ENCODE measurements around the gene PADI4. TPM values are rescaled to one million over a fixed set of nuclear protein-coding genes. Genes with fewer than 3 reads are reported as not detected.
A peak's percentile ranks its signal among the peaks of the same experiment; 100 is the strongest.

PADI4 gene
- polyA plus RNA-seq, 6 donors from 2014 or later: 1.0 to 4.7 (median 1.9) TPM

DNA sequence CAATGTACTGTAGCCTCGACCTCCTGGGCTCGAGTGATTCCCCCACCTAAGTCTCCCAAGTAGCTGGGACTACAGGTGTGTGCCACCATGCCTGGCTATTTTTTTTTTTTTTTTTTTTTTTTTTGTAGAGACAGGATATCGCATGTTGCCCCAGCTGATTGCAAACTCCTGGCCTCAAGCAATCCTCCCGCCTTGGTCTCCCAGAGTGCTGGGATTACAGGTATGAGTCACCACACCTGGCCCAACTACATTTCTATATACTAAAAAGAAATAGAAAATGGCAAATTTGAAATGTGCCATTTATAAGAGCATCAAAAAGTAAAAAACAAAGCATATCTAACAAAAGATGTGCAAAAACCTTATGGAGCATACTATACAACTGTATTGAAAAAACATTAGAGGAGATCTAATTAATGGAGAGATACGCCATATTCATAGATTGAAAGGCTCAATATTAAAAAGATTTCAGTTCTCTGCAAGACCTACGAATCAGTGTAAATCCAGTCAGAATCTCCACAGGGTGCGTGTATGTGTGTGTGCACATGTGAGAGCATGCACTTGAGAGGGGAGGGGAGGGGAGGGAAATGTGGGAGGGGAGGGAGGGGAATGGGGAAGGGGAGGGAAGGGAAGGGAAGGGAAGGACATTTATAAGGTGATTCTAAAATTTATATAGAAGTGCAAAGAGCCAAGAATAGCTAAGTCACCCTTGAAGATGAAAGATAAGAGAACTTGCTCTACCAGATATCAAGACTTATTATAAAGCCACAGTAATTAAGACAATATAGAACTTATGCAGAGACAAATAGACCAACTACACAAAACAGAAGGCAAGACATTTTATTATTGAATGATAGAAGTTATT lies 15.5 kb upstream of the PADI4 start:
- H3K36me3 Mint-ChIP-seq: no peaks in the 10 kb centered on the region
- ATAC-seq (ENCODE audit: low read depth in 2 of 2) (no peak), DNase-seq (no peak)
- H3K27ac Mint-ChIP-seq: no peak overlapping the region
- H3K4me3 Mint-ChIP-seq: peak overlapping the region in 1 of 8 donors; percentile 40
- peaks cover 0 to 5% (median 0%) of the 10 kb centered on the region in 7 donors for H3K9me3 Mint-ChIP-seq
- H3K27me3 Mint-ChIP-seq: peaks cover 11 to 27% (median 25%) of the 10 kb centered on the region in 3 donors
- no peaks in the 10 kb centered on the region for H3K4me1 Mint-ChIP-seq

DNA sequence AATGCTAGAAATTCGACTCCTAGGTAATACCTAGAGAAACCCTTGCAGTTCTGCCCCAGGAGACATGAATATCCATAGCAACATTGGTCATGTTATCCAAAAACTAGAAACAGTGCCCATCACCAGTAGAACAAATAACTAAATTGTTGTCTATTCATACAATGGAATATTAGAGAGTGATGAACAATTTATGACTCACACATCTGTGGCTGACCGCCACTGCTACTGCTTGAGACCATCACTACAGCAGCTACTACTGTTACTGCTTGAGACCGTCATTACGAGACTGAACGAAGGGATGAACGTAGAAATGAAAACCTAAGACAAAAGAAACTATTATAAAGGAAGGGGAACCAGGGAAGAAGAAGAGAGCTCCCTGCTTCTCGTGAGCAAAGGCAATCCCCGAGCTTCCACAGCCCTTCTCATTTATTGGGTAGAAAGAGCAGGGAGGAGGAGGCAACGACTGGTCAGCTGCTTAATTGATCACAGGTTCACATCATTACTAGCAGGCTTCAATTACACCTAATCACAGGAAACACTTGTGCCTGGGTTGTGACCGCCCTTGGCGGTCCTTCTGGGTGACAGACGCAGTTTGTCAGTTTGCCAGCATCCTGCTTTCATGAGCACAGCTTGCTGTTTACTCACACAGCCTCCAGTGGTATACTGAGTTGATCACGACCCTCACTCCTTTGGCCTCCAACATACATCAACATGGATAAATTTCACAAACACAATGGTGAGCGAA lies 14.1 kb upstream of the PADI4 start:
- Mint-ChIP-seq H3K4me3 (no peak overlapping the region), H3K27me3 (peaks cover 18 to 34% (median 26%) of the 10 kb centered on the region in 3 donors), H3K27ac (no peak overlapping the region), H3K4me1 (no peaks in the 10 kb centered on the region), H3K36me3 (no peaks in the 10 kb centered on the region), H3K9me3 (peaks cover 0 to 11% (median 2%) of the 10 kb centered on the region in 7 donors)
- DNase-seq: no peak
- no peak for ATAC-seq (ENCODE audit: low read depth in 2 of 2)

DNA sequence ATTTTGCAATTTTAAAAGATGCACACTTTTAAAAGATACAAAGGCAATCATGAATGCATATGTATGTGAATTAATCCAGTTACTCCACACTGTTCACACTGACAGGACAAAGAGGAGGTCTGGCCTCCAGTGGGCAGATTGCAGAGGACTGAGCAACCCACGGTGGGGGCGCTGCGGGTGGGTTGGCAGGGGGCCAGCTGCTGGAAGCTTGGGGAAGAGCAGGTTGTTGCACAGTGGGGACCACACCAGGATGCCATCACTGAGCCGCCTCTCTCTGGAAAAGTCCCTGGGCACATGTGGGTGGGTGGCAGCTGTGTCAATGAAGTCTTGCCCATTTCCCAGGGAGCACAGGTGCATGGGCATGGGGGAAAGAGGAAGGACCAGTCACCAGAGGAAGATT lies 12.7 kb upstream of the PADI4 start:
- H3K36me3 Mint-ChIP-seq: no peaks in the 10 kb centered on the region
- ATAC-seq (ENCODE audit: low read depth in 2 of 2): no peak
- H3K27ac Mint-ChIP-seq: no peak overlapping the region

DNA sequence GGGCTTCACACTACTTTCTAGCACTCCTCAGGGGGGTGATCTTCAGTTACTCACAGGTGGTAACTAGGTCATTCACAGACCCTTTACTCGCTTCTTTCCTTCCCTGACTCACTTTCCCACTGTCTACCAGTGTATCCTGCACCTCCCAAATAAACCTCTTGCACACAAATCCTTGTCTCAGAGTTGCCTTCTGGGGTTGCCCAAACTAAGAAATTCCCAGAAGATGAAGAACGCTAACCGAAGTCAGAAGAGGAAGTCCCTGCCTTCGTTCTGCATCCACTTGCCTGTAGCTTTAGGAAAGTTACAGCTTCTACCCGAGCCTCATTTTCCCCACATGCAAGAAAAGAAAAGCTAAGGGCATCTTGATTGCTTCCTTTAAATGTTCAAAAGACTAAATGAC lies 11.9 kb upstream of the PADI4 start:
- H3K36me3 Mint-ChIP-seq: no peaks in the 10 kb centered on the region
- no peak for DNase-seq
- no peaks in the 10 kb centered on the region for H3K4me1 Mint-ChIP-seq
- H3K27ac Mint-ChIP-seq: no peak overlapping the region
- no peak for ATAC-seq (ENCODE audit: low read depth in 2 of 2)
- H3K27me3 Mint-ChIP-seq: peaks cover 14 to 35% (median 28%) of the 10 kb centered on the region in 3 donors
- peaks cover 0 to 21% (median 9%) of the 10 kb centered on the region in 7 donors for H3K9me3 Mint-ChIP-seq
- H3K4me3 Mint-ChIP-seq: no peak overlapping the region

More for the DNA sequence above, 12.7 kb upstream of the PADI4 start:
- no peak for DNase-seq
- H3K27me3 Mint-ChIP-seq: peaks cover 18 to 41% (median 35%) of the 10 kb centered on the region in 3 donors
- H3K4me3 Mint-ChIP-seq: no peak overlapping the region
- H3K4me1 Mint-ChIP-seq: no peaks in the 10 kb centered on the region
- peaks cover 0 to 21% (median 7%) of the 10 kb centered on the region in 7 donors for H3K9me3 Mint-ChIP-seq

DNA sequence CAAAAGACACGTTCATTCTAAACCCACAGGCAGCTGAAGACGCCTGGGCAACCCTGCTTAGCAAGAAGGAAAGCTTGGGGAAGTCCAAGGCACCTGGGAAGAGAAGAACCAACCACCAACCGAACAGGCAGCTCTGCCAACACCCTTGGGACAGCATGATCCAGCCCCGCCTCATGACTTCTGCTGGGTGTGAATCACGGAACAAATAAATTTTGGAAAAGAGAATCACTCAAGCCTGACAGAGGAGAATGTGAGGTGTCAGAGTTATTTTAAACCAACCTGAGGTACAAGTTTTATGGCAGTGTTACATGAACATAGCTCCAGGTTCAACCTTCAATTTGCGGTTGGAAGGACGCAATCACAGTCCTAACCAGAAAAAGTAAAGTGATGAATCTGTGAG lies 10.0 kb upstream of the PADI4 start:
- no peak overlapping the region for H3K27ac Mint-ChIP-seq
- no peaks in the 10 kb centered on the region for H3K4me1 Mint-ChIP-seq
- no peak overlapping the region for H3K4me3 Mint-ChIP-seq
- H3K9me3 Mint-ChIP-seq: peaks cover 9 to 35% (median 23%) of the 10 kb centered on the region in 7 donors
- peaks cover 14 to 33% (median 32%) of the 10 kb centered on the region in 3 donors for H3K27me3 Mint-ChIP-seq
- DNase-seq (no peak), ATAC-seq (ENCODE audit: low read depth in 2 of 2) (no peak)
- H3K36me3 Mint-ChIP-seq: peaks cover 11 to 14% of the 10 kb centered on the region in 2 donors

DNA sequence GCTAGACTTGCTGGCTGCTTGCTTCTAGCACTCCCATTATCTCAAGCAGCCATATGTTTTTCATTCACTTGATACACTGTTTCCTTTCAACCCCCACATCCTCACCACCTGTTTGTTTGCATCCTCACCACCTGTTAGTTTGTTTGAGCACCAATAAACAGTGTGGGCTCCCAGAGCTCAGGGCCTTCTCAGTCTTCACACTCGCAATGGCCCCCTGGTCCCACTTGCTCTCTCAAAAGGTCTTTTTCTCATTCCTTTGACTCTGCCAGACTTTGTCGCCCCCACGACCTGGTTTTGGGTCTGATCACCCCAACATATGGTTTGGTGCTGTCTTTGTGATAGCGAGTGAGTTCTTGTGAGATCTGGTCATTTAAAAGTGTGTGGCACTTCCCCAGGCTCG lies 6.2 kb upstream of the PADI4 start:
- H3K36me3 Mint-ChIP-seq: peaks cover 11 to 17% of the 10 kb centered on the region in 2 donors
- ATAC-seq (ENCODE audit: low read depth in 2 of 2) (no peak), DNase-seq (no peak)
- H3K4me1 Mint-ChIP-seq: no peaks in the 10 kb centered on the region
- H3K9me3 Mint-ChIP-seq: peaks cover 9 to 36% (median 24%) of the 10 kb centered on the region in 7 donors
- no peak overlapping the region for H3K4me3 Mint-ChIP-seq
- peaks cover 7 to 35% (median 31%) of the 10 kb centered on the region in 3 donors for H3K27me3 Mint-ChIP-seq
- H3K27ac Mint-ChIP-seq: no peak overlapping the region

DNA sequence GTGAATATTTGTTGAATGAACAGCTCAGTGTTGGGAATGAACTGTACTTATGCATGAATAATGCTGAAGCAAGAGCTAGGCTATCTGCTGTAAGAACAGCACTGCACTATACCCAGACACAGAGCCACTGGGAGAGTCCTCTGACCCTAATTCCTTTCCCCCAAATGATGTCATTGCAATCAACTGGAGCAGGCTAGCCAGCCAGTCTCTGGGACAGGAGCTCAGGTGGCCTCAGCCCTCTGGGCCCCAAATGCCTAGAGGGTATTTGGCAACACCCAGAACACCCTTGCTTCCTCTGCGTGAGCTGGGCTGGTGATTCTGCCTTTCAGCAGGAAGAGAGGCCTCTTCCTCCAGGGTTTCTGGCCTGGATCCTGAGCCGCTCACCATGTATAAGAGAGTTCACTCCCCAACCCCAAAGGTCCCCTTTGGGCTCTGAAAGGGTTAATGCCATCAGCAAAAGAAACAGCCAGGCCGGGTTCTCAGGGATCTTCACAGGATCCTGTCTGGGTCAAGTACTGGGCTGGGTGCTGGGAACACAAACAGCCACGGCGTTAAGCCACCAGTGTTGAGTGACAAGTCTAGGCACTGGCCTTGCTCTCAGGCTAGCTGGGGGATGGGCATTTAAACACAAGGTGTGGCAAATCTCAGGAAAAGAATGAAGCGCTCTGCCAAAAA lies 3.7 kb upstream of the PADI4 start:
- H3K27me3 Mint-ChIP-seq: peaks cover 0 to 40% (median 23%) of the 10 kb centered on the region in 3 donors
- H3K4me1 Mint-ChIP-seq: no peaks in the 10 kb centered on the region
- peak overlapping the region in 1 of 8 donors; percentile 60 for H3K4me3 Mint-ChIP-seq
- peaks cover 11 to 17% of the 10 kb centered on the region in 2 donors for H3K36me3 Mint-ChIP-seq
- ATAC-seq (ENCODE audit: low read depth in 2 of 2) (no peak), DNase-seq (no peak)
- peaks cover 7 to 26% (median 19%) of the 10 kb centered on the region in 7 donors for H3K9me3 Mint-ChIP-seq
- no peak overlapping the region for H3K27ac Mint-ChIP-seq

DNA sequence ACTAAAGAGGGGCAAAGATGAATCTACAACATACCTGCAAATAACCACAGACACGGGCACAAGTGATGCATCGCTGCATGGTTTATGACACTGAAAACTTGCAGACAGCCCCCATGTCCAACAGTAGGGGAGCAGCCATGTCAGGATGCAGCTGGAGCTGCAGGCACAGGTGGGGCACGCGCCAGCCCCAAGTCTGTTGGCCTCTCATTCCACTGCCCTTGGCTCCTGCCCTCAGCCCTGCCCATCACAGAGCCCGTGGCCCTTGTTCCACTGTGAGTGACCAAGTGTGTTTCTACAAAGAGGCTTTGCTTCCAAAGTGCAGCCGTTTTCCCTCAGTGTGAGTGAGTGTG lies 3.2 kb upstream of the PADI4 start:
- Mint-ChIP-seq H3K9me3 (peaks cover 7 to 21% (median 16%) of the 10 kb centered on the region in 7 donors), H3K4me3 (peak overlapping the region in 1 of 8 donors; percentile 60), H3K4me1 (no peaks in the 10 kb centered on the region), H3K36me3 (peaks cover 11 to 17% of the 10 kb centered on the region in 2 donors), H3K27ac (no peak overlapping the region), H3K27me3 (peaks cover 0 to 39% (median 25%) of the 10 kb centered on the region in 3 donors)
- no peak for ATAC-seq (ENCODE audit: low read depth in 2 of 2)
- no peak for DNase-seq

DNA sequence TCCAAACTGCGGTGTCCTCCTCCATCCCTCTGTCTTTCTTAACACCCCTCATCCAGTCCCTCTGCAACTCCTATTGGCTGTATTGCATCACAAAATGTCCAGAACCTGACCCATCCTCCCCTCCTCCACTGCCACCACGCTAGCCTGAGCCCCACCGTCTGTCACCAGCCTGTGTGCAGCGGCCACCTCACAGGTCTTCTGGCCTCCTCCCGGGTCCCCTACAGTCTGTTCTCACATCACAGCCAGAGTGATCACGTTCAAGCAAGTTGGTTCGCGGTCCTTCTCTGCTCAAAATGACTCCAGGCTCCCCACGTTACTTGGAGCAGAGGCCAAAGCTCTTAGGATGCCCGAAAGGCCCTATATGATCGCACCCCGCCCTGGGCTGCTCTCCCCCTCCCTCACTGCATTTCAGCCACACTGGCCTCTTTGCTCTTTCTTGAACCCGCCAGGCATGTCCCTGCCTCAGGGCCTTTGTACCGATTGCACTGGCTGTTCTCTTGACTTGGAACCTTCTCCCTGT lies 2.4 kb upstream of the PADI4 start:
- Mint-ChIP-seq H3K36me3 (peaks cover 11 to 17% of the 10 kb centered on the region in 2 donors), H3K4me1 (no peaks in the 10 kb centered on the region), H3K27me3 (peaks cover 0 to 47% (median 32%) of the 10 kb centered on the region in 3 donors), H3K27ac (no peak overlapping the region), H3K9me3 (peaks cover 7 to 21% (median 16%) of the 10 kb centered on the region in 7 donors), H3K4me3 (no peak overlapping the region)
- no peak for DNase-seq
- no peak for ATAC-seq (ENCODE audit: low read depth in 2 of 2)

DNA sequence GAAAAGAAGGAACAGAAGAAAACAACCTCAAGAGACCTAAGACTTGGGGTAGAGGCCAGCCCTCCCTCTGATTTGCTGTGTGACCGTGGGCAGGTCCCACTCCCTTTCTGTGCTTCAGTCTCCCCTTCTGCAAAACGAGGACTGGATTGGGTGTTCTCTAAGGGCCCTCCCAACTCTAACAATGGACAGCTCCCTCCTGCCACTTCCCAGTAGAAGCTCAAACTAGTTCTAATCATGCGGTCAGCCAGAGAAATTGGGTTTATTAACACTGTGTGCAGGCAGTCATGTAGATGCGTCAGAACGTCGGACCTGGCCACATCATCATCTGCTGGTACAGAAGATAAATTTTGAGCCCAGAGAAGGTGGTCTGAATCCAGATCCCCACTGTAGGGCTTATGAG lies 1.6 kb upstream of the PADI4 start:
- peaks cover 7 to 21% (median 15%) of the 10 kb centered on the region in 7 donors for H3K9me3 Mint-ChIP-seq
- no peak for ATAC-seq (ENCODE audit: low read depth in 2 of 2)
- peaks cover 11 to 17% of the 10 kb centered on the region in 2 donors for H3K36me3 Mint-ChIP-seq
- no peaks in the 10 kb centered on the region for H3K4me1 Mint-ChIP-seq
- peaks cover 0 to 47% (median 32%) of the 10 kb centered on the region in 3 donors for H3K27me3 Mint-ChIP-seq
- H3K4me3 Mint-ChIP-seq: peak overlapping the region in 1 of 8 donors; percentile 62
- no peak for DNase-seq
- H3K27ac Mint-ChIP-seq: peak overlapping the region in 1 of 6 donors; percentile 16

DNA sequence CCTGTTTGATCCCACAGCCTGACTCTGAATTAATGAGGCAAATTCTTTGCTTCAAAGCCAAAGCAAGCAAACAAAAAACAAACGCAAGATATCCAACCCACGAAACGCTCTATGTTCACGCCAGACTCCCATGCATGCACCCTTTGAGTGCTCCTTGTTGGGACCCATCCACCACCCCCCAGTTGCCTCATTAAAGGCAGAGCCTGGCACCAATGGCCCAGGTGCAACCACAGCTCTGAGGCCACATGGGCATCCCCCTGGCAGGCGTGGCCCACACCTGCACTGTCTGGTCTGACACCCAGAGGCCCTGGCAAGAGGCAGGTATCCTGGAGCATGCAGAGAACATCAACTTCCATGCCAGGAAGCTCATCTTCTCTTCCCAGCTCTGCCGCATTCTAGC lies 1.1 kb upstream of the PADI4 start:
- ATAC-seq (ENCODE audit: low read depth in 2 of 2): no peak
- peaks cover 0 to 47% (median 34%) of the 10 kb centered on the region in 3 donors for H3K27me3 Mint-ChIP-seq

DNA sequence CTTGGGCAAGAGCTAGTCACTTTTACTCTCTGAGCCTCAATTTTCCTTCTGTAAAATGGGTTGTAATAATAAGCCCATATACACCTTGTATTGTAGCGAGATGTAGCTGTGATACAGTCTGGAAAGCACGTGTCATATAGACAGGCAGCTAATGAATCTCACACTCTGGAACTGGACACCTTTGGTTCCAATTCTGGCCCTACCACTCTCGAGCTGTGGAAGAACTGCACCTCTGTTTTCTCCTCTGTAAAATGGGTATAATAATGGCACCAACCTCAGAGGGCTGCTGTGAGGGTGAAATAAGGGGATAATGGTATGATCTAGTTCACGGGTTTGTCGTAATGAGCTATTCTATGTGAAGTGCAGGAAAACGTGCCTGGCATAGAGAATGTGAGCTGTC lies 668 bp upstream of the PADI4 start:
- Mint-ChIP-seq H3K4me3 (no peak overlapping the region), H3K9me3 (peaks cover 2 to 13% (median 7%) of the 10 kb centered on the region in 7 donors), H3K27me3 (peaks cover 0 to 49% (median 38%) of the 10 kb centered on the region in 3 donors), H3K36me3 (peaks cover 4 to 9% of the 10 kb centered on the region in 2 donors), H3K4me1 (no peaks in the 10 kb centered on the region), H3K27ac (no peak overlapping the region)
- DNase-seq (no peak), ATAC-seq (ENCODE audit: low read depth in 2 of 2) (no peak)

More for the DNA sequence above, 1.1 kb upstream of the PADI4 start:
- Mint-ChIP-seq H3K36me3 (peaks cover 8 to 13% of the 10 kb centered on the region in 2 donors), H3K9me3 (peaks cover 4 to 17% (median 11%) of the 10 kb centered on the region in 7 donors), H3K27ac (peak overlapping the region in 3 of 6 donors; percentile 16 to 72 (median 62)), H3K4me1 (no peaks in the 10 kb centered on the region), H3K4me3 (peak overlapping the region in 1 of 8 donors; percentile 62)
- no peak for DNase-seq

DNA sequence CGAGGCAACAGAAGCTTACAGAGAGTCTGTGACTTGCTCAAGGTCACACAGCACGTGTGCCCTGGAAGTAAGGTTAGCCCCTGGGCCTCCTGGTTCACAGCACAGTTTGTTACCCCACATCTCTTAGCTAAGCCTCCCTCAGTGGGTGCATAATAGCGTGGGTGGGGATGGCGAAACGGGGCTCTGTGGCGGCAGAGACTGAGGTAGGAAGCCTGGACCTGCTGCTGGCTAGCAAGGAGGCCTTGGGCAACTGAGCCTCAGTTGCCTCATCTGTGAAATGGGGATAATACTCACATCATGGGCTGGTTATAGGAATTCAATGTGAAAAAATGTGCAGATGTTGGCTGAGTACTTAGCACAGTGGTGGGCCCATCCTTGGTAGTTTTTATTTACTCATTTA lies 596 bp downstream of the PADI4 start:
- H3K27me3 Mint-ChIP-seq: peaks cover 0 to 50% (median 38%) of the 10 kb centered on the region in 3 donors
- peak overlapping the region in 1 of 6 donors; percentile 65 for H3K27ac Mint-ChIP-seq
- no peak for ATAC-seq (ENCODE audit: low read depth in 2 of 2)
- DNase-seq: no peak
- H3K4me1 Mint-ChIP-seq: no peaks in the 10 kb centered on the region
- H3K4me3 Mint-ChIP-seq: no peak overlapping the region
- H3K36me3 Mint-ChIP-seq: no peaks in the 10 kb centered on the region
- H3K9me3 Mint-ChIP-seq: peaks cover 0 to under 1% (median 0%) of the 10 kb centered on the region in 7 donors
